ENCODE results near the gene RARB.

RARB gene

GRCh38 chr3:25448750-25449692 lies 21.0 kb downstream of the RARB start:
- no peak for DNase-seq

- no peak for DNase-seq
These were observed 21.8 kb downstream of the RARB start for GRCh38 chr3:25449857-25450256.

- DNase-seq, result no peak
These were observed 24.1 kb downstream of the RARB start for GRCh38 chr3:25452192-25452591.

GRCh38 chr3:25452740-25453139 lies 24.7 kb downstream of the RARB start:
- DNase-seq, result no peak

- no peak for DNase-seq
These were observed 25.5 kb downstream of the RARB start for GRCh38 chr3:25453619-25454004.

GRCh38 chr3:25454005-25454927 lies 26.2 kb downstream of the RARB start:
- no peak for DNase-seq

- DNase-seq, result no peak
These were observed 27.5 kb downstream of the RARB start for GRCh38 chr3:25455441-25456132.

- no peak for DNase-seq
These were observed 28.9 kb downstream of the RARB start for GRCh38 chr3:25456723-25457670.

- DNase-seq, result no peak
These were observed 29.8 kb downstream of the RARB start for GRCh38 chr3:25457671-25458419.

- no peak for DNase-seq
These were observed 30.4 kb downstream of the RARB start for GRCh38 chr3:25458420-25458814.

GRCh38 chr3:25460751-25461150 lies 32.7 kb downstream of the RARB start:
- DNase-seq, result peak; percentile 13 to 26

GRCh38 chr3:25461946-25462345 lies 33.9 kb downstream of the RARB start:
- no peak for DNase-seq

GRCh38 chr3:25462495-25462894 lies 34.4 kb downstream of the RARB start:
- no peak for DNase-seq

GRCh38 chr3:25463836-25464418 lies 35.9 kb downstream of the RARB start:
- no peak for DNase-seq

GRCh38 chr3:25465266-25465860 lies 37.3 kb downstream of the RARB start:
- no peak for DNase-seq

- DNase-seq, result no peak
These were observed 40.8 kb downstream of the RARB start for GRCh38 chr3:25468866-25469319.

- no peak for DNase-seq
These were observed 41.5 kb downstream of the RARB start for GRCh38 chr3:25469558-25469957.

- DNase-seq, result no peak
These were observed 43.2 kb downstream of the RARB start for GRCh38 chr3:25471081-25471768.

- no peak for DNase-seq
These were observed 44.1 kb downstream of the RARB start for GRCh38 chr3:25472153-25472552.

GRCh38 chr3:25472731-25473130 lies 44.7 kb downstream of the RARB start:
- DNase-seq, result no peak

Data from CD4-positive, alpha-beta T cell treated with Interleukin-4 for 1 hour (primary cell).